A549 (cell line): Measurements from ENCODE around the gene FYB1. TPM values are rescaled to one million over a fixed set of nuclear protein-coding genes. Genes with fewer than 3 reads are reported as not detected.

Source experiments
- ATAC-seq, 2 experiments: fragments of 200-7000 bp in 1 of 2; fragments of >200 bp in 1 of 2; cut with Nextera tagmentation in 1 of 2; cut with Tn5 transposase in 1 of 2; 3 replicates each; pipeline versions ENCODE4 v1.8.0 to v1.9.1; 2018 to 2020; ENCODE audit warnings: mild to moderate bottlenecking in 1 of 2, moderate library complexity in 1 of 2
- CTCF ChIA-PET: fragments of 300-600 bp; sonication (Branson Sonifier 250); formaldehyde crosslinking; extraction: SDS; loops from one replicate; lab custom pipeline; 2021; ENCODE audit warnings: antibody characterized with exemption, inconsistent platforms; lab: Yijun Ruan, JAX
- POLR2A ChIA-PET: fragments of 350-600 bp; formaldehyde crosslinking; extraction: SDS; loops from one replicate; lab custom pipeline; 2021; ENCODE audit warnings: antibody characterized with exemption, inconsistent platforms; lab: Yijun Ruan, JAX
- DNase-seq, 2 experiments: peaks; one replicate each; pipeline versions ENCODE4 v3.0.0 to v3.0.0-alpha.2; 2011 to 2016; ENCODE audit warnings: low read depth in 1 of 2, low spot score in 1 of 2
- FAIRE-seq: peaks from 2 replicates; lab custom pipeline; 2011; peaks lifted over from hg19 to GRCh38; lab: Jason Lieb, UNC
- H3K27ac ChIP-seq, 2 experiments: fragments of >200 bp; sonication (Bioruptor Twin); formaldehyde crosslinking; 3 replicates each; pipeline ENCODE4 v1.5.1; 2016 to 2017
- H3K4me1 ChIP-seq: fragments of >200 bp; sonication (Bioruptor Twin); formaldehyde crosslinking; 3 replicates; pipeline ENCODE4 v1.6.1; 2016
- H3K4me2 ChIP-seq: fragments of >200 bp; sonication (Bioruptor Twin); formaldehyde crosslinking; 3 replicates; pipeline ENCODE4 v1.6.1; 2016
- H3K4me3 ChIP-seq: fragments of >200 bp; sonication (Bioruptor Twin); formaldehyde crosslinking; 3 replicates; pipeline ENCODE4 v1.5.1; 2016
- H3K9me3 ChIP-seq: fragments of >200 bp; sonication (Bioruptor Twin); formaldehyde crosslinking; 3 replicates; pipeline ENCODE4 v1.6.1; 2016
- BCL3 ChIP-seq: fragments of >200 bp; sonication (Bioruptor Twin); formaldehyde crosslinking; IDR thresholded peaks from 3 replicates; pipeline ENCODE4 v1.6.1; 2016
- CEBPB ChIP-seq, 2 experiments: fragments of >200 bp in 1 of 2; sonication (Bioruptor Twin) in 1 of 2; formaldehyde crosslinking in 1 of 2; IDR thresholded peaks; 2 replicates each; pipeline ENCODE4 v1.6.1; 2012 to 2016
- CHD2 ChIP-seq: fragments of 150-350 bp; IDR thresholded peaks from 2 replicates; pipeline ENCODE4 v1.6.1; 2014; ENCODE audit warnings: low read length; ENCODE audit not compliant: partially characterized antibody
- CHD4 ChIP-seq: fragments of 200-600 bp; sonication (generic); IDR thresholded peaks from 2 replicates; pipeline ENCODE4 v1.6.1; 2016; ENCODE audit warnings: antibody characterized with exemption, mild to moderate bottlenecking, borderline replicate concordance
- EP300 ChIP-seq, 2 experiments: fragments of >200 bp; sonication (Bioruptor Twin); formaldehyde crosslinking; IDR thresholded peaks; 2 replicates in 1 of 2; 3 replicates in 1 of 2; pipeline ENCODE4 v1.6.1; 2016 to 2017
- FOXS1 ChIP-seq: fragments of 250-450 bp; sonication (Bioruptor Pico); IDR thresholded peaks from 2 replicates; pipeline ENCODE4 v1.5.0; 2020; ENCODE audit warnings: mild to moderate bottlenecking, moderate library complexity
- HDAC2 ChIP-seq: fragments of 200-600 bp; sonication (generic); IDR thresholded peaks from 2 replicates; pipeline ENCODE4 v1.6.1; 2016
- HES2 ChIP-seq: fragments of >200 bp; sonication (Bioruptor Twin); formaldehyde crosslinking; IDR thresholded peaks from 2 replicates; pipeline ENCODE4 v1.6.1; 2016
- HOXA7 ChIP-seq: fragments of 250-450 bp; sonication (Bioruptor Pico); IDR thresholded peaks from 2 replicates; pipeline ENCODE4 v1.5.0; 2020; ENCODE audit warnings: mild to moderate bottlenecking, moderate library complexity
- KDM1A ChIP-seq: fragments of 200-600 bp; sonication (generic); IDR thresholded peaks from 2 replicates; pipeline ENCODE4 v1.6.1; 2016; ENCODE audit warnings: low read depth, mild to moderate bottlenecking
- MAFK ChIP-seq: fragments of 450-650 bp; IDR thresholded peaks from 2 replicates; pipeline ENCODE4 v1.6.1; 2014; ENCODE audit not compliant: partially characterized antibody
- SREBF2 ChIP-seq: fragments of 450-650 bp; IDR thresholded peaks from 2 replicates; pipeline ENCODE4 v1.6.1; 2014; ENCODE audit warnings: mild to moderate bottlenecking, moderate library complexity
- TFCP2L1 ChIP-seq: fragments of 250-450 bp; sonication (Bioruptor Pico); IDR thresholded peaks from 2 replicates; pipeline ENCODE4 v1.5.0; 2021; ENCODE audit warnings: mild to moderate bottlenecking
- TP53 ChIP-seq: fragments of 250-450 bp; sonication (Bioruptor Pico); IDR thresholded peaks from 2 replicates; pipeline ENCODE4 v1.5.0; 2021; ENCODE audit warnings: mild to moderate bottlenecking, moderate library complexity
- ZSCAN20 ChIP-seq: fragments of 250-450 bp; sonication (Bioruptor Pico); IDR thresholded peaks from 2 replicates; pipeline ENCODE4 v1.8.0; 2022; ENCODE audit warnings: mild to moderate bottlenecking, moderate library complexity
- WGBS: methylation state at CpG from one replicate; pipeline ENCODE4 v1.1.6; 2017; ENCODE audit errors: missing lambda C conversion rate; 5-methylcytosine and 5-hydroxymethylcytosine counted together
- polyA plus RNA-seq, 4 experiments: library from polyadenylated mRNA; depleted of rRNA in 3 of 4; stranded (reverse); fragments of >200 nt; fragmentation: RNase III in 1 of 4; extraction: RNeasy Plus Mini Kit Qiagen cat#74134 plus additional on column Dnase treatment in 1 of 4; gene quantifications; 2 replicates in 3 of 4; 3 replicates in 1 of 4; pipeline ENCODE4 v1.2.3, GENCODE V29; 2011 to 2017

FYB1 gene
- polyA plus RNA-seq, 2 of the 4 experiments (the other 2 are of a cell fraction): 7.4 to 34.6 TPM

GRCh38 chr5:39058178-39058921 is 161.0 kb downstream of the FYB1 start (continued):
- TF ChIP-seq HES2 (no peak), CEBPB (IDR thresholded peaks at IDR 0.05) (no peak), TP53 (CRISPR knock-in tag) (no peak)

GRCh38 chr5:39057734-39058133 is 161.6 kb downstream of the FYB1 start:
- H3K27ac ChIP-seq: no peak overlapping the region
- TF ChIP-seq HES2: no peak
- no peak for TF ChIP-seq ZSCAN20 (CRISPR knock-in tag)
- no peak for TF ChIP-seq SREBF2
- TF ChIP-seq TFCP2L1 (CRISPR knock-in tag): no peak
- no peak for TF ChIP-seq EP300 (IDR thresholded peaks at IDR 0.05)
- TF ChIP-seq HOXA7: no peak
- no peak for TF ChIP-seq HDAC2
- TF ChIP-seq KDM1A: no peak
- no peak for TF ChIP-seq FOXS1
- TF ChIP-seq CHD2: no peak
- TF ChIP-seq BCL3: no peak
- TF ChIP-seq, all 56 proteins: peak for 0
- ATAC-seq (no peak), FAIRE-seq (peak; percentile 59), DNase-seq (no peak)
- peak overlapping the region; percentile 35 for H3K4me3 ChIP-seq
- WGBS: 9% methylated on average over 2 of the region's 2 CpGs
- H3K4me1 ChIP-seq: peaks cover 49% of the 10 kb centered on the region
- no peaks in the 10 kb centered on the region for H3K9me3 ChIP-seq
- peak overlapping the region; percentile 76 for H3K4me2 ChIP-seq
- ChIA-PET POLR2A (no interaction called here), CTCF (interaction anchor here (0.6 kb wide), 1 partner anchor 746 kb away, joined by 3 read pairs; no protein-coding TSS in a partner anchor)

- Histone ChIP-seq H3K4me1 (peaks cover 38% of the 10 kb centered on the region; the same call in 2 of the 3 replicates), H3K9me3 (no peaks in the 10 kb centered on the region), H3K27ac (no peak overlapping the region), H3K4me2 (no peak overlapping the region), H3K4me3 (no peak overlapping the region)
- DNase-seq (no peak), FAIRE-seq (no peak), ATAC-seq (no peak)
- 87% methylated on average over 5 of the region's 5 CpGs for WGBS
- ChIA-PET CTCF (no interaction called here), POLR2A (no interaction called here)
- TF ChIP-seq MAFK (peak; percentile 19), CHD4 (no peak)
Observed at GRCh38 chr5:39055768-39056398, 163.5 kb downstream of the FYB1 start.

Other genes with a start within 250 kb of the FYB1 start
- 26.8 and 28.5 TPM in 2 replicates for gene RICTOR, start 145.2 kb downstream of the FYB1 start, polyA plus RNA-seq (2011; rRNA removed)
- 5.8 to 6.8 TPM (median 6.5 TPM) in 3 replicates for gene RICTOR, start 145.2 kb downstream of the FYB1 start, polyA plus RNA-seq (2017; fragmentation: RNase III; extraction: RNeasy Plus Mini Kit Qiagen cat#74134 plus additional on column Dnase treatment)
- 0.03 TPM in 1 of 2 replicates, not detected in the other for gene C9, start 144.9 kb upstream of the FYB1 start, polyA plus RNA-seq (2011; rRNA removed)
- gene C9, start 144.9 kb upstream of the FYB1 start, polyA plus RNA-seq (2017; fragmentation: RNase III; extraction: RNeasy Plus Mini Kit Qiagen cat#74134 plus additional on column Dnase treatment): not detected in 3 replicates
- gene DAB2, start 205.4 kb upstream of the FYB1 start, polyA plus RNA-seq (2011; rRNA removed): 14.4 and 17.1 TPM in 2 replicates
- gene DAB2, start 205.4 kb upstream of the FYB1 start, polyA plus RNA-seq (2017; fragmentation: RNase III; extraction: RNeasy Plus Mini Kit Qiagen cat#74134 plus additional on column Dnase treatment): 10.5 to 13.6 TPM (median 12.6 TPM) in 3 replicates